ENCODE results near the gene URGCP. TPM values are rescaled to one million over a fixed set of nuclear protein-coding genes. Genes with fewer than 3 reads are reported as not detected.

The URGCP gene
- total and polyA plus RNA-seq, 2 of the 4 experiments (the other 2 are of a cell fraction) = 22.0 to 25.5 TPM

DNA sequence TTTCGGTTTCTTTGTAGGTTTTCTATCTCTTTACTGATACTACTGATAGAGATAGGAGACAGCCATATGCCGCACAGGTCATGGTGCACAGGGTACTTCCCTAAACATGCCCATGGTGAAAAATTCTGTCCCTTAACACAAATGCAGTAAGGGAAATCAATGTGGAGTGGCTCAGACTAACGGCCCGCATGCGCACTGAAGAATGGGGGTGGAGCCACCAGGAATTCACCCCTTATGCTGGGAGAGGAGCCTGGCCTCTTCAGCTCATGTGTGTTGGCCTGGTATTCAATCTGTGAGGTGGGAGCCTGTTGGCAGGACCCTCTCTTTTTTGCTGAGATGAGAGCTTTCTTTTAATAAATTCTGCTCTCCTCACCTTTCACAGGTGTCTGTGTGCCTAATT is 8.4 kb upstream of the URGCP start:
- Histone ChIP-seq H3K9me3 (ENCODE audit: control insufficient read depth, insufficient read depth, low read length) (no peaks in the 10 kb centered on the region), H3K4ac (ENCODE audit: low read depth, low read length) (no peak overlapping the region), H2BK20ac (ENCODE audit: low read depth, low read length) (no peak overlapping the region), H2BK120ac (ENCODE audit: low read depth, low read length) (no peak overlapping the region), H3K18ac (ENCODE audit: low read depth, low read length) (no peak overlapping the region), H4K91ac (ENCODE audit: insufficient read depth, low read depth, low read length) (no peak overlapping the region), H4K20me1 (ENCODE audit: insufficient read depth, low read length) (no peaks in the 10 kb centered on the region), H3K9me1 (ENCODE audit: insufficient read depth, low read length) (no peaks in the 10 kb centered on the region), H3K4me2 (ENCODE audit: low read depth, low read length) (no peak overlapping the region), H3K4me1 (ENCODE audit: control insufficient read depth, insufficient read depth, low read length) (no peaks in the 10 kb centered on the region), H2BK15ac (ENCODE audit: low read depth, low read length) (no peak overlapping the region), H2BK5ac (ENCODE audit: low read depth, low read length, poor library complexity, severe bottlenecking) (no peak overlapping the region), H3K4me3 (ENCODE audit: insufficient read depth, low read depth, low read length) (no peak overlapping the region), H2AK9ac (replicated peaks; ENCODE audit: low read depth, low read length, poor library complexity) (no peak overlapping the region), H3K36me3 (ENCODE audit: control insufficient read depth, insufficient read depth, low read length) (no peaks in the 10 kb centered on the region), H3K79me1 (ENCODE audit: low read depth in 1 of 2, low read length in 2 of 2) (no peaks in the 10 kb centered on the region), H3K14ac (replicated peaks; ENCODE audit: low read depth, low read length) (no peak overlapping the region), H3K27me3 (ENCODE audit: control insufficient read depth, insufficient read depth, low read length) (no peaks in the 10 kb centered on the region; the same call in 1 of the 2 replicates), H2AFZ (replicated peaks; ENCODE audit: low read length, poor library complexity) (no peak overlapping the region), H3K56ac (ENCODE audit: extremely low read depth, insufficient read depth, low read length) (no peak overlapping the region), H3K23ac (ENCODE audit: low read depth, low read length) (no peak overlapping the region), H4K5ac (ENCODE audit: low read depth, low read length) (no peak overlapping the region), H4K8ac (ENCODE audit: low read depth in 2 of 2, low read length in 2 of 2) (no peak overlapping the region), H3K9ac (ENCODE audit: low read depth, low read length) (no peak overlapping the region), H2AK5ac (ENCODE audit: low read depth, low read length) (no peak overlapping the region), H3K27ac (ENCODE audit: insufficient read depth, low read length) (no peak overlapping the region)
- no CpG with 5 or more reads among the region's 5 CpGs for WGBS, 2 experiments (ENCODE audit: extremely low coverage in 2 of 2, insufficient read length in 1 of 2)
- ChIA-PET POLR2A (ENCODE audit: unreplicated experiment) (no interaction called here), CTCF (no interaction called here)
- dilution Hi-C loops (cut with HindIII; ENCODE audit: low sequenced_read_pairs, unreplicated experiment) (no loop called here), intact Hi-C loops (cut with micrococcal nuclease) (no loop called here), in situ Hi-C loops (cut with MboI; ENCODE audit: low sequenced_read_pairs) (no loop called here)
- ATAC-seq (ENCODE audit: low read depth) (no peak), DNase-seq (no peak)
- BruUV-seq (replicated peaks) = no TSS peak
- TF ChIP-seq MXI1 (IDR thresholded peaks at IDR 0.05; ENCODE audit: borderline replicate concordance, low read depth, low read length) (no peak), BHLHE40 (IDR thresholded peaks at IDR 0.05; ENCODE audit: low read depth, low read length) (no peak), CEBPB (IDR thresholded peaks at IDR 0.05; ENCODE audit: low read depth, low read length) (no peak), FOS (IDR thresholded peaks at IDR 0.05; ENCODE audit: low read depth, low read length) (no peak), POLR2A (IDR thresholded peaks at IDR 0.05; ENCODE audit: low read depth, low read length) (no peak)
